ENCODE results near the gene BEX3.

- TF ChIP-seq GATA3 (IDR thresholded peaks at IDR 0.05; ENCODE audit: low read depth, low read length) (no peak), GATA2 (IDR thresholded peaks at IDR 0.05; ENCODE audit: low read depth, low read length) (no peak)
Measured at GRCh38 chrX:103400931-103401330, 24.6 kb downstream of the BEX3 start.
